GM18867 (cell line): Measurements from ENCODE around the gene WDR5.

Source experiments
- ATAC-seq: cut with Tn5 transposase; IDR thresholded peaks from one replicate; pipeline ENCODE4 v1.9.1; 2021; ENCODE audit warnings: mild to moderate bottlenecking, moderate library complexity; ENCODE audit not compliant: unreplicated experiment

WDR5 gene

GRCh38 chr9:134131471-134132207 lies 4.2 kb upstream of the WDR5 start:
- no peak for ATAC-seq

DNA sequence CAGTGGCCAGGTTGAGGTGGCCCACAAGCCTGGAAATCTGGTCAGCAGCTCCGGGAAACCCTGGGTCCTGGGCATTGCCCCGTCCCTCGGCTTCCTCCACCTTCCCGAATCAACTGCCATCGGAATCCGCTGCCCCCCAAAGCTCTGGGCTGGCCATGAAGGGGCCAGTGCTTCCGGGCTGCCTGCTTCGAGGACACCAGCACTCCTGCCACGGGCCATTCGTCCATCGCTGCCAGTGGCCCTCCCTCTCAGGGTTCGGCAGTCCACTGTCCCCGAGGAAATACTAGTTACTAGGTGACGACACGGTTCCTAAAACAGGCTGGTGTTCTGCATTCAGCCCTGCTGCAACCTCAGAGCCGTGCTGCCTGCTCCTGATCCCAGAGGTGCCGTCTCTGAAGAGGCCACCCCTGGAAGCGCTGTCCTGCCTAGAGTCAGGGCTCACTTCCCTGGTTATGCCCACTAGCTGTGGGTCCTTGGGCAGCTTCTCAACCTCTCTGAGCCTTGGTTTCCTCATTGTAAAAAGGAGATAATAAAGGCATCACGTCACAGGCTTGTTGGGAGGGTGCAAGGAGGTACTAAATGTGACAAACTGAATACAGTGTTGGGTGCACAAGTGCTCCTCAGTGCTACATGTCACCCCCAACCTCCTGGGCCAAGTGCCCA lies 3.5 kb upstream of the WDR5 start:
- no peak for ATAC-seq

GRCh38 chr9:134134949-134135342 lies 936 bp upstream of the WDR5 start:
- peak; percentile 13 for ATAC-seq

DNA sequence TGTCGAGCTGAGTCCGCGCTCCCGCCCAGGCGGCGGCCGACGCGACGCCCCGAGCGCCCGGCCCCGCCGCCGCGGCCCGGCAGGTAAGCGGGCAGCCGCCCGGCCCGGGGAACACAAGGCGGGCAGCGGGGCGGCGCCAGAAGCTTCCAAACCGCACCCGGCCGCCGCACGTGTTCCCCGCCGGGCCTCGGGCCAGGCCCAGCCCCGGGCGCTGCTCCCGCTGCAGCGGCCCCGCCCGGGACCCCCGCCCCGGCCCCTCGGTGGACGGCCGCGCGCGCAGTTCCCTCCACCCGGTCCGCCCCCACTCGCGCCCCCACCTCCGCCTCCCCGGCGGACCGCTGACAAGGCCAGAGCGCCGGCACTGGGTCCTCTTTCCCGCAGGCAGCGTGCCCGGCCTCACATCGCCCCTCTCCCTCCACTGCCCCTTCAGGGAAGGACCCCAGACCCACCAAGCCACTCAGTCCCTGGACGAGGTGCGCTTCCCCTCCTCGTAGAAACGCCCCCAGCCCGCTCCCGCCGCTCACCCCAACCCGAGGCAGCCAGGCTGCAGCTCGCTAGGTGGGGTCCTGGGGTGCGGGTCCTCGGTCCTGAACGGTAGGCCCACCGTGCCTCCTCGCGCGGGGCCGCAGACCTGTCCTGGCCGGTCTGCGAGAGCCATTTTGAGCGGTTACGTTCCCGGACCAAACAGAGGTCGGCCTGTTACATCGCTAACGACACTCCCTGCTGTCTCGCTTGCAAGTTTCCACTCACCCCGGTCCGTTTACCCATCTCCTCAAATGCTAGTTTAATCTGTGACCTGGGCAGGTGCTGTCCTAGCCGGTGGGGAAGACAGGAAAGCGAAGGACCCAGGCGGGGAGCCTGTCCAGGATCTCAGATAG lies 475 bp downstream of the WDR5 start:
- peak; percentile 26 for ATAC-seq

- no peak for ATAC-seq
Measured at GRCh38 chr9:134136996-134137299, 1.1 kb downstream of the WDR5 start.

- ATAC-seq = no peak
Measured at GRCh38 chr9:134138292-134138691, 2.4 kb downstream of the WDR5 start.

DNA sequence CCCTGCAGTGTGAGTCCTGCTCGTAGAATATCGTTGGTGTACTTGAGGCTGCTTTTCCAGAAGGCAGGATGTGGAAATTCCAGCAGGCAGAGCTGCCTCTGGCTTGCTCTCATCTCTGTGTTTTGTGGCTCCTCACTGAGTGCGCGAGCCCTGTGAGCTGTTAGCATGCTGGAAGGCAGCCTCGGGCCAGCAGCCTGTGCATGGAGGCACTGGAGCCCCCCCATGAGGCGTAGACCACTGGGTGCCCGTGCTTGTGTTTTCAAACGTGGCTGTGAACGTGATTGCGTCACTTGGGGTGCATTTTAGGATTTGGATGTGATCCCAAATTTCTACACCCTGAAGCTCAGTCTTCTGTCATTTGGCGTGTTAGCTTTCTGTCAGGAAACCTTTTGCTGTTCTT lies 3.2 kb downstream of the WDR5 start:
- no peak for ATAC-seq

DNA sequence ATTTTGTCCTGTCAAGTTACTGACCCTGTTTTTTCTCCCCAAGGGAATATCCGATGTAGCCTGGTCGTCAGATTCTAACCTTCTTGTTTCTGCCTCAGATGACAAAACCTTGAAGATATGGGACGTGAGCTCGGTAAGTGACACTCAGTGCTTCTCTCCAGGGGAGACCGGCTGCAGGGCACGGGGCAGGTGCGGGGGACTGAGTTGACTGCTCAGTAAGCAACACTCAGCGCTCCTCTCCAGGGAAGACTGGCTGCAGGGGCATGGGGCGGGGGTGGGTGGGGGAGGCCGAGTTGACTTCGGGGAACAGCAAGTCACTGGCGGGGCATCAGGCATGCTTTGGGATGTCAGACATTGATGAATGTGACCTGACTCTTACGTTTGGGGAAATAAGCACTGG lies 6.0 kb downstream of the WDR5 start:
- no peak for ATAC-seq

- no peak for ATAC-seq
Measured at GRCh38 chr9:134144801-134145200, 8.9 kb downstream of the WDR5 start.

DNA sequence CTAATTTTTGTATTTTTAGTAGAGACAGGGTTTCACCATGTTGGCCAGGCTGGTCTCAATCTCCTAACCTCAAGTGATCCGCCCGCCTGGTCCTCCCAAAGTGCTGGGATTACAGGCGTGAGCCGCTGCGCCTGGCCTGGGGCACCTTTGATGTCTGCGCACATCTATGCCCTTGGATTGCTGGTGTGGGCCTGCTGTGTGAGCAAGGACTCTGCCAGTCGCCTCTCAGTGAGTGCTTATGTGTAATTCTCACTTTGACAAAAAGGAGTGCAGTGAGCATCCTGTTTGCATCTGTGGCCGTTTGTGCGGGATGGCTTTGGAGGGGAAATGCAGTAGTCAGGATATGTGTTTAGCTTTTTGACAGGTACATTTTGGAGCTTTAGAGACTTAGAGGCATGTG lies 9.4 kb downstream of the WDR5 start:
- ATAC-seq = no peak

DNA sequence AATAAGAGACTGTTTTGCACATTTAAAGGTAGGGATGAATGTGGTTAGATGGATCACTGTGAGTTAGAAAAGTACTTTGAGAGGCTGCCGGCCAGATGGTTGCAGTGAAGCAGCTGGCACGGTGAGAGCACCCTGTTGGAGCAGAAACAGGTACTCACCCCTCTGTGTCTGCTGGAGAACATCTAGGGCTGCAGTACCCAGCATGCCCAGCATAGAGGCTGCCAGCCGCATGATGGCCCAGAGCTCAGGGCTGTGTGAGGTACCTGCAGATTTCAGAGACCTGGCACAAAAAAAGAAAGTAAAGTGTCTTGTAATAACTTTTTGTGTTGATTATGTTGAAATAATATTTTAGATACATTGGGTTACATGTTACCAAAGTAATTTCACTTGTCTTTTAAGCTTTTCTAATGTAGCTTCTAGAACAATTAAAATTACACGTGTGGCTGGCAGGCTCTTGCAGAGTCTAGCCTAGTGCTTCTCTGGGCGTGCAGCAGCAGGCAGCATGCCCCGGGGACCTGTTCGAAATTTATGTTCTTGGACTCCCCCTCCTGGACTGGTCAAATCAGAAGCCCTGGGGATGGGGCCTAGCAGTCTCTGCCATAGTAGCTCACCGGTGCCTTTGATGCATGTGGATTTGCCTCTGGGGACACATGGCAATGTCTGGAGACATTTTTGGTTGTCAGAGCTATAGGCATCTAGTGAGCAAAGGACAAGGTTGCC lies 11.1 kb downstream of the WDR5 start:
- ATAC-seq = no peak

DNA sequence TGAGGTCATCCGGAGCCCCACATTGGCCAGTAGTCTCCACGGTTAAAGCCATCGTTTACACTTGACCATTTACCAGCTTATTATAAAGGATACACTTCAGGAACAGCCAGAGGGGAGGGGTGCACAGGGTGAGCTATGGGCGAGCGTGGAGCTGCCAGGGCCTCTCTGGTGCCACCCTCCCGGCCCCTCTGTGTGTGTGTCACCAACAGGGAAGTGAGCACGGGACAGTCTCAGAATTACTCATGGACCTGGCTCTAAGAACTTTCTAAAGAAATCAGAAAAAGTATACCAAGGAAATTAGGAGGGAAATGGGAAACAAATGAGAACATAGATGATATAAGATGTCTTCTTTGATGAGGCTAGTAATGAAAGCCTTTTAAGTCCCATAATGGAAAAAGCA lies 13.5 kb downstream of the WDR5 start:
- ATAC-seq = no peak

DNA sequence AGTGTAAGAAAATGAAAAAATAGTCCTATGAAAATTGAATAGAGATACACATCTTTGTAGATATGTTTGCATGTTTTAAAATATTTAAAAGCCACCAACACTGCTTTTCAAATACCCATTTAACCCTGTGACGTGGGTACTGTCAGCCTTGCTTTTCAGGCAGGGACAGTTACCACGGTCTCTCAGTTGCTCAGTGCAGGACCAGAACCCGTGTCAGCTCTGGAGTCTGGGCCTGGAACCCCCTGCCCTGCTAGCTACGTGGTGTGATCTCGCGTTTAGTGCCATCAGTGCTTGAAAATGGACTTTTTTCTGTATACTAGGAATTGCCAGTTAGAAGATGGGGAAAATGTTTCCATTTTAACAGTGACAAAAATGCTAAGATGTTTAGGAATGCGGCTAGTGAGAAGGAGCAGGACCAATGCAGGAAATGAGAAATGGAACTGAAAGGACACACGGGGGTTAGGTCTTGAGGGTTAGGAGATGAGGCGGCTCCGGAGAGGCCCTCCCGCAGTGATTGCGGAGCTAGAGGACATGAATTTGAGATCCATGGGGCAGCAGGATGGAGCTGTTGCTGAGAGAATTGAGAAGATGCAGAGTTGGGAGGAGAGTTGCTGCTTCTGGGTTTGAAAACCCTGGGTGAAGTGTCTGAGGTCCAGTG lies 14.8 kb downstream of the WDR5 start:
- no peak for ATAC-seq

- ATAC-seq = no peak
Measured at GRCh38 chr9:134152022-134152448, 16.2 kb downstream of the WDR5 start.

DNA sequence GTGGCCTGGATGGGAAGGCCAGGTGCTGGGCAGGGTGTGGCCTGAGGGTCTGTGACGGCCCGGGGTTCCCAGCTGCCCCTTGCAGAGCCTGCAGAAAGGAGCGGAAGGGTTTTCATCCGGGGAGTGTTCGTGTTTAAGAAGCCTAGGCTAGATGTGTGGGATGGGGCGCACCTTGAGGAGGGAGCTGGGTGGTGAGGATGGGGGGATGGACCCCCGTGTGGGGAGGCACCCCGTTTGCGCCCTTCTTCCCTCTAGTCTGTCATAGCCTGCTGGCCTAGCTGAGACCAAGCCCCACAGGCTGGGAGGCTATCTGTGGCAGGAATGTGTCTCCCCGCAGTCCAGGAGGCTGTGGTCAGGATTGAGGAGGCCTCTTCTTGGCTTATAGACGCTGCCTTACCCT lies 16.6 kb downstream of the WDR5 start:
- ATAC-seq = no peak

GRCh38 chr9:134153450-134153849 lies 17.6 kb downstream of the WDR5 start:
- ATAC-seq = no peak

- ATAC-seq = no peak
Measured at GRCh38 chr9:134154262-134154701, 18.4 kb downstream of the WDR5 start.

DNA sequence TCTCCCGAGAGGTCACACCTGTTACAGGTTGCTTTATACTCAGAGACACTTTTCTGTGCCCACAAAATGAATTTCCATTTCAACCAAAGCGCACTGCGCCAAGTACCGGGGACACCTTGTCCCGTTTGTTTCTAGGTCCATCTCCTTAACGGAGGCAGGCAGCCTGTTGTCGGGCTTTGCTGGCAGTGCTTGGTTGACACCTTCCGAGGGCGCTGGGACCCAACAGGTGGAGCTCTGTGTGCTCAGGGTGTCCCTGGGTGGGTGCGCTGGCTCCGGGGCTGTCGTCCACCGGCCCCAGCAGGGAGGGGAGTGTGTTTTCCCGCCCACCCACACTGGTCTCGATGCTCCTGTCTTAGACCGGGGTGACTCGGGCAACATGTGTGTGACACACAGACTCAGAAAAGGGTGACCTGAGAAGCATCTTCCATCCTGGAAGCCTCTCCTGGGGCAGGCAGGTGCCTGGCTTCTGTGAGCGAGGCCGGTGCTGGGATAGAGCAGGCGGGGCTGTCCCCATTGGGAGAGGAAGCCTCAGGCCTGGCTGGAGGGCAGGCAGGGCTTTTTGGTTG lies 20.0 kb downstream of the WDR5 start:
- no peak for ATAC-seq

DNA sequence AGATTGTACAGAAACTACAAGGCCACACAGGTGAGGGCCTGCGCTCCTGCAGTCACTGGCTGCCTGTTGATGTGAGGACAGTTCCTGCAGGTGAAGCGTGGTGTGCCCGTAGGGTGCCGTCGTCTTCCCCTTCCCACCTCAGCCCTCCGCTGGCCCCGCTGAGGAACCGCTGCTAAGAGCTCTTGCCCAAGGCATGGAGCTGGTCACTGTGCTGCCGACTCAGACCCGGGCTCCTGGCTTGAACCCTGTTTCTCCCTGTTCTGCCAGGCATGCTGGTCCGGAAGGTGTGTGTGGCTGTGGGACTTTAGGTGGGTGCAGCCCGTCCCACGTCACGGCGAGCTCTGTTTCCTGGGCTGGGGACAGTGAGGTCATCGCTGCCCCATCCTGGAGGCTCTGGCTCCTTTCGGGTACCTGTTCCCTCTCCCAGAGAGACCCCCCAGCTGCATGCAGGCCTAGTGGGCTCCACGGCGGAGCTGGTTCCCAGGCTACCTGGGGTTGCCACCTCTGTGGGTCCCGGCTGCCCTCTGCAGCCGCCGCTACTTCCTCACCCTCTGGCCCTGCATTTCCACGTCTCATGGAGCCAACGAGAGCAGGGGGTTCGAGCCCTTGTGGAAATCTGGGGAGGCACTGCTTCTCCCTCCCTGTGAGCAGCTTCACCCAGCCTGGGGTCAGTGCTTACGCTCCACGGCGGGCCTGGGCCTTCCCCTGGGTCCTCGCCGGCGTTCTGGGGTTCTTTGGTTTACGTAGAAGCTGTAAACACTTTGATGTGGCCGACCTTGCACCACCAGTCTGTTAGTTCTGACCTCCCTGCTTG lies 20.9 kb downstream of the WDR5 start:
- no peak for ATAC-seq
